Stomach (tissue), 4 donors: Measurements from ENCODE around the gene TRANK1.

ENCODE experiments used
- EP300 ChIP-seq: sonication (generic); formaldehyde crosslinking; IDR thresholded peaks from one replicate; pipeline ENCODE4 v1.6.1; 2017; ENCODE audit warnings: antibody characterized with exemption
- POLR2AphosphoS5 ChIP-seq, 3 donors: sonication (generic); formaldehyde crosslinking; IDR thresholded peaks; one replicate each; pipeline ENCODE4 v1.6.1; 2016; ENCODE audit warnings: antibody characterized with exemption in 3 of 3
- TF ChIP-seq, protein P1 (sequence below), 7 experiments: fragments of 450-650 bp in 4 of 7; fragments of 200-600 bp in 3 of 7; sonication (generic) in 3 of 7; IDR thresholded peaks; one replicate each; pipeline ENCODE4 v1.5.1; 2016 to 2019; ENCODE audit warnings: antibody characterized with exemption in 7 of 7, control low read depth in 2 of 7, mild to moderate bottlenecking in 1 of 7

DNA sequence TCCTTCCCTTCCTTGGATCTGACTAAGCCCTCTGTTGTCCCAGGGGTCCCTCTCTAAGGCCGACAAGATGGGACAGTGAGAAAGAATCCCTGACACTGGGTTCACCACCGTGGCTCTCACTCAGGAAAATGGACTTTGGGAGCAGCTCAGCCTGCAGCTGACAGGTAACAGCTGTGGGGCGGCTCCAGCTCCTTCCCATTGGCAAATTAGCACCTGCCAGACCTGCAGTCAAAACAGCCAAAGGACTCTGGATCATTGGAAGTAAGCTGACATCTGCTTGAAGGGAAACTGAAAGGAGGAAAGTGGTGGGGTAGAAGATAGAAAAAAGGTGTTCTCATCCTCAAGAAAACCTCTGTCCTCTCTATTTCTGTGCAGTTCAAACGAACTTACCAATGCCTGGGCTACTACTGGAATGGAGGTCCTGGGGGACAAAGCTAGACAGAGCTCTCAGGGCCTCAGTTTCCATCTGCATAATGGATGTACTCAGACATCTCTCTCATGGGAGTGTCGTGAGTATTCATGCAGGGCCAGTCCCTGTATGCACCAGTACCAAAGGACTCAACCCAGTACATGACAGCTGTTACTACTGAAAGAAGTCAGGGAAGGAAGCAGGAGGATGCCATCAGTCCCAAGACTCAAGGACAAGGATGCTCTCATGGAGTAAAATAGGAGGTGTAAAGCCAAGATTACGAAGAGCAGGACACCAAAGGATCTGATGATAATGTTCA lies 126.9 kb downstream of the TRANK1 start:
- TF ChIP-seq, protein P1, sequence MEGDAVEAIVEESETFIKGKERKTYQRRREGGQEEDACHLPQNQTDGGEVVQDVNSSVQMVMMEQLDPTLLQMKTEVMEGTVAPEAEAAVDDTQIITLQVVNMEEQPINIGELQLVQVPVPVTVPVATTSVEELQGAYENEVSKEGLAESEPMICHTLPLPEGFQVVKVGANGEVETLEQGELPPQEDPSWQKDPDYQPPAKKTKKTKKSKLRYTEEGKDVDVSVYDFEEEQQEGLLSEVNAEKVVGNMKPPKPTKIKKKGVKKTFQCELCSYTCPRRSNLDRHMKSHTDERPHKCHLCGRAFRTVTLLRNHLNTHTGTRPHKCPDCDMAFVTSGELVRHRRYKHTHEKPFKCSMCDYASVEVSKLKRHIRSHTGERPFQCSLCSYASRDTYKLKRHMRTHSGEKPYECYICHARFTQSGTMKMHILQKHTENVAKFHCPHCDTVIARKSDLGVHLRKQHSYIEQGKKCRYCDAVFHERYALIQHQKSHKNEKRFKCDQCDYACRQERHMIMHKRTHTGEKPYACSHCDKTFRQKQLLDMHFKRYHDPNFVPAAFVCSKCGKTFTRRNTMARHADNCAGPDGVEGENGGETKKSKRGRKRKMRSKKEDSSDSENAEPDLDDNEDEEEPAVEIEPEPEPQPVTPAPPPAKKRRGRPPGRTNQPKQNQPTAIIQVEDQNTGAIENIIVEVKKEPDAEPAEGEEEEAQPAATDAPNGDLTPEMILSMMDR (IDR thresholded peaks at IDR 0.05) = no peak
- TF ChIP-seq EP300 = no peak
- no peak for TF ChIP-seq POLR2AphosphoS5 (IDR thresholded peaks at IDR 0.05)
